IMR-90 (cell line): ENCODE data around the gene TSPAN8.

Experiments
- BHLHE40 ChIP-seq: fragments of 150-350 bp; IDR thresholded peaks from 2 replicates; pipeline ENCODE4 v1.6.1; 2016; ENCODE audit warnings: mild to moderate bottlenecking, low read depth, low read length
- CHD1 ChIP-seq: IDR thresholded peaks from 2 replicates; pipeline ENCODE4 v1.6.1; 2012; ENCODE audit warnings: low read depth, low read length, improper control_type of control experiment
- CTCF ChIP-seq: conservative IDR thresholded peaks from 2 replicates; pipeline ENCODE4 v1.5.1; 2012; ENCODE audit warnings: mild to moderate bottlenecking, low read depth, low read length, improper control_type of control experiment
- MAZ ChIP-seq: IDR thresholded peaks from 2 replicates; pipeline ENCODE4 v1.6.1; 2012; ENCODE audit warnings: low read depth, mild to moderate bottlenecking, low read length, improper control_type of control experiment, moderate library complexity, borderline replicate concordance
- POLR2A ChIP-seq: IDR thresholded peaks from 2 replicates; pipeline ENCODE4 v1.6.1; 2012; ENCODE audit warnings: mild to moderate bottlenecking, low read depth, low read length
- RFX5 ChIP-seq: IDR thresholded peaks from 2 replicates; pipeline ENCODE4 v1.8.0; 2012; ENCODE audit warnings: low read depth, mild to moderate bottlenecking, low read length, moderate library complexity
- SMC3 ChIP-seq: fragments of 150-350 bp; IDR thresholded peaks from 2 replicates; pipeline ENCODE4 v1.6.1; 2016; ENCODE audit warnings: low read depth, mild to moderate bottlenecking, antibody characterized with exemption, low read length, moderate library complexity
- TF ChIP-seq, protein P1 (sequence below): fragments of 150-350 bp; IDR thresholded peaks from 2 replicates; pipeline ENCODE4 v1.6.1; 2016; ENCODE audit warnings: low read depth, mild to moderate bottlenecking, low read length, moderate library complexity, borderline replicate concordance

DNA sequence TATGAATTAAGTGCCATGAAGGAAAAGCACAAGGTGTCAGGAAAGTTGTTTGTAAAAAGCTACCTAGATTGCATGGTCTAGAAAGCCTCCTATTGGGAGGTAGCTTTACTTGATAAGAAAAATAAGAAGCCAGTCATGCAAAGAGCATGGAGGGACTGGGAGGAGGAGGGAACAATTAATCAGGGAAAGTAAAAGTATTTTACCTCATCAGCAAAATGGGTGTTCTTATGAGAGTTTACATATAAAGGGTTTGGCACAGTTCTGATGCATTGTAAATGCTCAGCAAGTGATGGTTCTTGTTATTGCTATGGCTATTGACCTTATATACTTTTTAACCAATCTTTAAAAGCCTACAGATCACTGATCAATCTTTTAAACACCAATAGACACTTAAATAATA, 17.0 kb upstream of the TSPAN8 start:
- TF ChIP-seq CTCF (no peak), POLR2A (no peak), CHD1 (no peak), MAZ (no peak), RFX5 (no peak), SMC3 (no peak), BHLHE40 (no peak)
- TF ChIP-seq, protein P1, sequence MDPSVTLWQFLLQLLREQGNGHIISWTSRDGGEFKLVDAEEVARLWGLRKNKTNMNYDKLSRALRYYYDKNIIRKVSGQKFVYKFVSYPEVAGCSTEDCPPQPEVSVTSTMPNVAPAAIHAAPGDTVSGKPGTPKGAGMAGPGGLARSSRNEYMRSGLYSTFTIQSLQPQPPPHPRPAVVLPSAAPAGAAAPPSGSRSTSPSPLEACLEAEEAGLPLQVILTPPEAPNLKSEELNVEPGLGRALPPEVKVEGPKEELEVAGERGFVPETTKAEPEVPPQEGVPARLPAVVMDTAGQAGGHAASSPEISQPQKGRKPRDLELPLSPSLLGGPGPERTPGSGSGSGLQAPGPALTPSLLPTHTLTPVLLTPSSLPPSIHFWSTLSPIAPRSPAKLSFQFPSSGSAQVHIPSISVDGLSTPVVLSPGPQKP = no peak
